MCF 10A (cell line): Measurements from ENCODE around the gene ATP6V1B1. TPM values are rescaled to one million over a fixed set of nuclear protein-coding genes. Genes with fewer than 3 reads are reported as not detected.

Experiments
- BruUV-seq: library from RNA; stranded (reverse); fragments of 400-500 nt; replicated peaks from 2 replicates; lab custom pipeline; 2021; lab: Mats Ljungman, UMichigan
- CTCF ChIA-PET: fragments of 300-600 bp; sonication (Branson Sonifier 250); formaldehyde crosslinking; extraction: SDS; loops from one replicate; lab custom pipeline; 2021; ENCODE audit warnings: antibody characterized with exemption, inconsistent platforms; lab: Yijun Ruan, JAX
- POLR2A ChIA-PET: fragments of 300-600, 350-650 bp; sonication (Branson Sonifier 250); formaldehyde crosslinking; extraction: SDS; loops from one replicate; lab custom pipeline; 2020; ENCODE audit warnings: antibody characterized with exemption, inconsistent platforms; lab: Yijun Ruan, JAX
- DNase-seq: peaks from one replicate; pipeline ENCODE4 v3.0.0-alpha.2; 2018; ENCODE audit not compliant: unreplicated experiment
- H3K27ac Mint-ChIP-seq: one replicate; pipeline ENCODE4 v1.8.0; 2022; ENCODE audit warnings: mild to moderate bottlenecking, low read depth, mixed read lengths; ENCODE audit not compliant: unreplicated experiment
- H3K27me3 Mint-ChIP-seq: one replicate; pipeline ENCODE4 v1.8.0; 2022; ENCODE audit warnings: mixed read lengths; ENCODE audit not compliant: insufficient read depth, unreplicated experiment
- H3K36me3 Mint-ChIP-seq: one replicate; pipeline ENCODE4 v1.8.0; 2022; ENCODE audit warnings: mild to moderate bottlenecking, moderate library complexity, mixed read lengths; ENCODE audit not compliant: insufficient read depth, unreplicated experiment
- H3K4me1 Mint-ChIP-seq: one replicate; pipeline ENCODE4 v1.8.0; 2022; ENCODE audit warnings: mixed read lengths; ENCODE audit not compliant: insufficient read depth, unreplicated experiment
- H3K4me3 Mint-ChIP-seq: one replicate; pipeline ENCODE4 v1.8.0; 2022; ENCODE audit warnings: mild to moderate bottlenecking, moderate library complexity, mixed read lengths; ENCODE audit not compliant: unreplicated experiment
- H3K9me3 Mint-ChIP-seq: one replicate; pipeline ENCODE4 v1.8.0; 2022; ENCODE audit warnings: mixed read lengths; ENCODE audit not compliant: unreplicated experiment
- CTCF ChIP-seq: fragments of 200-600 bp; IDR thresholded peaks from one replicate; pipeline ENCODE4 v1.8.0; 2022; ENCODE audit warnings: antibody characterized with exemption, mild to moderate bottlenecking; ENCODE audit not compliant: unreplicated experiment
- intact Hi-C: fragments of 100-400 bp; cut with micrococcal nuclease; formaldehyde crosslinking; loops from 2 replicates; pipeline ENCODE4 v1.14.1; 2022
- total RNA-seq: library from RNA; stranded (reverse); gene quantifications from 2 replicates; pipeline ENCODE4 v1.2.3, GENCODE V29; 2022

ATP6V1B1 gene
- total RNA-seq, 1 experiment from 2014 or later: not detected

- H3K27ac Mint-ChIP-seq: no peak overlapping the region
Measured at GRCh38 chr2:70939001-70939838, 3.5 kb downstream of the ATP6V1B1 start.

GRCh38 chr2:70939839-70940580, 4.3 kb downstream of the ATP6V1B1 start:
- ChIA-PET POLR2A (no interaction called here), CTCF (interaction anchor here (0.5 to 0.9 kb wide), 4 partner anchors 8 to 284 kb away, joined by 3 read pairs; no protein-coding TSS in a partner anchor)
- peaks cover 6% of the 10 kb centered on the region for H3K36me3 Mint-ChIP-seq
- H3K9me3 Mint-ChIP-seq: no peaks in the 10 kb centered on the region
- intact Hi-C loops: no loop called here
- H3K4me3 Mint-ChIP-seq: no peak overlapping the region
- peaks cover 6% of the 10 kb centered on the region for H3K4me1 Mint-ChIP-seq
- H3K27ac Mint-ChIP-seq: no peak overlapping the region
- H3K27me3 Mint-ChIP-seq: peaks cover 8% of the 10 kb centered on the region
- no peak for TF ChIP-seq CTCF
- DNase-seq: no peak
- no TSS peak for BruUV-seq

More at GRCh38 chr2:70939001-70939838, 3.5 kb downstream of the ATP6V1B1 start:
- Mint-ChIP-seq H3K36me3 (peaks cover 6% of the 10 kb centered on the region), H3K4me3 (no peak overlapping the region), H3K27me3 (peaks cover 16% of the 10 kb centered on the region), H3K9me3 (no peaks in the 10 kb centered on the region), H3K4me1 (peaks cover 6% of the 10 kb centered on the region)
- DNase-seq: no peak
- intact Hi-C loops: no loop called here
- ChIA-PET CTCF (interaction anchor here (0.5 to 1.3 kb wide), 6 partner anchors 9 to 78 kb away, joined by 3 to 6 read pairs (median 4); no protein-coding TSS in a partner anchor), POLR2A (no interaction called here)
- TF ChIP-seq CTCF: no peak
- BruUV-seq: no TSS peak

- Mint-ChIP-seq H3K36me3 (peaks cover 4% of the 10 kb centered on the region), H3K4me3 (no peak overlapping the region), H3K9me3 (no peaks in the 10 kb centered on the region), H3K27me3 (no peaks in the 10 kb centered on the region), H3K27ac (no peak overlapping the region), H3K4me1 (peaks cover 5% of the 10 kb centered on the region)
- ChIA-PET CTCF (interaction anchor here (0.7 to 1.1 kb wide), 5 partner anchors 20 to 286 kb away, joined by 3 to 4 read pairs (median 3); no protein-coding TSS in a partner anchor), POLR2A (interaction anchor here (0.7 kb wide), 1 partner anchor 9 kb away, joined by 3 read pairs; no protein-coding TSS in a partner anchor)
- no peak for DNase-seq
- TF ChIP-seq CTCF: no peak
- BruUV-seq: no TSS peak
- intact Hi-C loops: no loop called here
Measured at GRCh38 chr2:70941186-70941585, 5.5 kb downstream of the ATP6V1B1 start.

- no peaks in the 10 kb centered on the region for H3K9me3 Mint-ChIP-seq
- no peak for TF ChIP-seq CTCF
- POLR2A ChIA-PET: interaction anchor here (0.7 kb wide), 1 partner anchor 10 kb away, joined by 3 read pairs; no protein-coding TSS in a partner anchor
- H3K36me3 Mint-ChIP-seq: no peaks in the 10 kb centered on the region
- no peak overlapping the region for H3K27ac Mint-ChIP-seq
- DNase-seq: no peak
- no TSS peak for BruUV-seq
- H3K27me3 Mint-ChIP-seq: no peaks in the 10 kb centered on the region
- CTCF ChIA-PET: interaction anchor here (0.7 to 1.1 kb wide), 3 partner anchors 20 to 148 kb away, joined by 3 read pairs; no protein-coding TSS in a partner anchor
- intact Hi-C loops: no loop called here
- no peak overlapping the region for H3K4me3 Mint-ChIP-seq
- H3K4me1 Mint-ChIP-seq: peaks cover 7% of the 10 kb centered on the region
Measured at GRCh38 chr2:70941701-70942100, 6.0 kb downstream of the ATP6V1B1 start.
